H1 (cell line): ENCODE data around the gene SUPT4H1. TPM values are rescaled to one million over a fixed set of nuclear protein-coding genes. Genes with fewer than 3 reads are reported as not detected.

ENCODE experiments used
- CBX8 ChIP-seq: fragments of 300-800, 300-1000 bp; sonication (generic); IDR thresholded peaks from 2 replicates; pipeline ENCODE4 v1.7.1; 2016; ENCODE audit warnings: low read depth, low read length, borderline replicate concordance
- CHD1 ChIP-seq: IDR thresholded peaks from 2 replicates; pipeline ENCODE4 v1.6.1; 2012; ENCODE audit warnings: low read depth, low read length, improper control_type of control experiment
- JUND ChIP-seq: IDR thresholded peaks from 2 replicates; pipeline ENCODE4 v1.6.1; 2011; ENCODE audit warnings: mild to moderate bottlenecking, improper control_type of control experiment, low read length
- SP2 ChIP-seq: IDR thresholded peaks from 2 replicates; pipeline ENCODE4 v1.6.1; 2012; ENCODE audit warnings: mild to moderate bottlenecking, low read length, inconsistent platforms
- polyA plus RNA-seq, 7 experiments: library from polyadenylated mRNA; depleted of rRNA in 3 of 7; stranded (reverse) in 5 of 7; unstranded in 2 of 7; fragments of >200 nt in 5 of 7; fragments of 200-250 nt in 2 of 7; gene quantifications; 1 replicate in 5 of 7; 2 replicates in 1 of 7; 4 replicates in 1 of 7; pipeline versions ENCODE4 v1.2.1 to v1.2.3, GENCODE V29; 2011 to 2013; ENCODE audit warnings: missing spikeins in 2 of 7, mixed read lengths in 2 of 7
- total RNA-seq: library from RNA; stranded (reverse); fragmentation: NEBNext Ultra II Directional; extraction: Animal tissue kit (Norgen Biotek cat#: 25700); gene quantifications from 2 replicates; pipeline ENCODE4 v1.2.1, GENCODE V29; 2021

Gene SUPT4H1
- total and polyA plus RNA-seq, 2 of the 8 experiments (the other 6 are each of a cell fraction or from before 2014, with no cell fraction given) = 112 to 143 TPM

DNA sequence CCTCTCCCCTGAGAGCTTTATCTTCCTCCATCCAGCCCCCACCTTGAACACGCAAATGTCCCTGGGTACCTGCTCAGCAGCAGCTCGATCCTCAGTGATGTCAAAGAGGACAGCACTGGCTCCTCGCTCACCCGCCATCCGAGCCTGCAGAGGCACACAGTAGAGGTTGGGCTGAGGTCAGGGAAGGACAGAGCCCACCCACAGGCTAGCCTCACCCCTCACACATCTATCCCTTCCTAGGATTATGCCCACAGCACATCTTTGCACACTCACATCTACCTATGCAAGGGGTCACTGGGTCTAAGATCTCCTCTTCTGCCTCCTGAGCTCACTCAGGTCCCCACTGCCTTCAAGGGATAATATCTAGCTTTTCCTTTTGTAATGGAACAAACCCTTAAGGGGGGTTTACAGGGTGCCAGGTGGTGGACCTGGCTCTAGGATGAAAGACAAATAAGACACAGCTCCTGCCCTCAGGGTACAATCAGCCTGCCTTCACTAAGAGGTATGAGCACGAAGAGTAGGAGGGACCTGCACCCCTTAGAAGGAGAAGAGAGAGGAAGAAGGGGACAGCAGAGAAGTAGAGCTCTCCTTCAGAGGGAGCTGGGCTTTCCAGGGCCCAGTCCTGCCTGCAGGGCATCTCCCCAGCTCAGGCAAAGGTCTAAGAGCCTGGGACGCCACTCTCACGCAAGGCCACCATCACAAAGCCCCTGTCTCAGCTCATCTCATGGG, 11.6 kb upstream of the SUPT4H1 start (continued):
- TF ChIP-seq CHD1 = no peak
- no peak for TF ChIP-seq SP2
- TF ChIP-seq CBX8 = no peak
- no peak for TF ChIP-seq JUND
